B cell (primary cell): ENCODE measurements around the gene RLBP1. TPM values are rescaled to one million over a fixed set of nuclear protein-coding genes. Genes with fewer than 3 reads are reported as not detected.

Experiments
- ATAC-seq: fragments of 200-7000 bp; cut with Tn5 transposase; one replicate; pipeline ENCODE4 v1.10.0; 2021; ENCODE audit warnings: low read depth, mild to moderate bottlenecking, moderate number of reproducible peaks, moderate library complexity
- CTCF ChIA-PET: fragments of 350-600 bp; sonication (Branson Sonifier 250); formaldehyde crosslinking; loops from one replicate; lab custom pipeline; 2021; ENCODE audit warnings: antibody characterized with exemption, inconsistent platforms; lab: Charles Lee
- POLR2A ChIA-PET: fragments of 350-600 bp; sonication (Branson Sonifier 250); formaldehyde crosslinking; loops from one replicate; lab custom pipeline; 2021; ENCODE audit warnings: antibody characterized with exemption; lab: Charles Lee
- DNase-seq: peaks from one replicate; pipeline ENCODE4 v3.0.0; 2013
- H2AFZ ChIP-seq: 2 replicates; pipeline ENCODE4 v1.6.1; 2012; ENCODE audit warnings: mild to moderate bottlenecking, low read depth, low read length; ENCODE audit not compliant: insufficient read depth, poor library complexity, severe bottlenecking
- H3K27ac ChIP-seq, 2 donors: 1 replicate in 1 of 2; 2 replicates in 1 of 2; pipeline ENCODE4 v1.5.1; 2012 to 2013; ENCODE audit warnings: low read length in 2 of 2, mild to moderate bottlenecking in 2 of 2, moderate library complexity in 1 of 2
- H3K27me3 ChIP-seq, 4 experiments: fragments of 200-600 bp in 1 of 4; sonication (generic) in 1 of 4; replicated peaks in 1 of 4; 1 replicate in 2 of 4; 2 replicates in 2 of 4; pipeline versions ENCODE4 v1.6.1 to v1.7.0; 2013 to 2016; ENCODE audit warnings: low read length in 3 of 4, mild to moderate bottlenecking in 2 of 4, mixed read lengths in 1 of 4, moderate library complexity in 1 of 4; ENCODE audit not compliant: insufficient read depth in 4 of 4, control insufficient read depth in 3 of 4; ENCODE audit errors: control extremely low read depth in 1 of 4
- H3K36me3 ChIP-seq, 2 experiments: replicated peaks in 1 of 2; 1 replicate in 1 of 2; 2 replicates in 1 of 2; pipeline versions ENCODE4 v1.6.1 to v1.7.1; 2013; ENCODE audit warnings: low read length in 1 of 2; ENCODE audit not compliant: insufficient read depth in 2 of 2, control insufficient read depth in 1 of 2; ENCODE audit errors: control extremely low read depth in 1 of 2, extremely low read depth in 1 of 2
- H3K4me1 ChIP-seq, 2 donors: fragments of 200-600 bp in 1 of 2; sonication (generic) in 1 of 2; 1 replicate in 1 of 2; 2 replicates in 1 of 2; pipeline versions ENCODE4 v1.5.1 to v1.6.1; 2013 to 2017; ENCODE audit warnings: low read length in 2 of 2; ENCODE audit not compliant: control insufficient read depth in 2 of 2, insufficient read depth in 2 of 2
- H3K4me2 ChIP-seq: replicated peaks from 2 replicates; pipeline ENCODE3; 2012; ENCODE audit warnings: mild to moderate bottlenecking, low read depth, low read length; ENCODE audit not compliant: poor library complexity, severe bottlenecking
- H3K4me3 ChIP-seq, 5 experiments: fragments of 200-600 bp in 1 of 5; sonication (generic) in 1 of 5; 1 replicate in 3 of 5; 2 replicates in 2 of 5; pipeline versions ENCODE4 v1.5.1 to v1.7.0; 2011 to 2016; ENCODE audit warnings: low read length in 4 of 5, mild to moderate bottlenecking in 4 of 5, low read depth in 2 of 5, control low read depth in 1 of 5, moderate library complexity in 1 of 5; ENCODE audit not compliant: insufficient read depth in 1 of 5; ENCODE audit errors: control extremely low read depth in 1 of 5, extremely low read depth in 1 of 5
- H3K79me2 ChIP-seq: fragments of 200-600 bp; sonication (generic); one replicate; pipeline ENCODE4 v1.6.0; 2016; ENCODE audit warnings: low read length; ENCODE audit not compliant: control insufficient read depth, insufficient read depth
- H3K9ac ChIP-seq: fragments of 200-600 bp; sonication (generic); 2 replicates; pipeline ENCODE4 v1.6.1; 2017; ENCODE audit warnings: mild to moderate bottlenecking, low read length, moderate library complexity
- H3K9me3 ChIP-seq, 3 donors: one replicate each; pipeline versions ENCODE4 v1.6.1 to v1.7.1; 2013; ENCODE audit warnings: low read length in 2 of 3; ENCODE audit not compliant: control insufficient read depth in 2 of 3, insufficient read depth in 1 of 3; ENCODE audit errors: control extremely low read depth in 1 of 3
- H4K20me1 ChIP-seq: 2 replicates; pipeline ENCODE4 v1.6.0; 2012; ENCODE audit warnings: mild to moderate bottlenecking, low read length; ENCODE audit not compliant: insufficient read depth, control insufficient read depth, poor library complexity, severe bottlenecking
- H3K27ac Mint-ChIP-seq: one replicate; pipeline ENCODE4 v1.8.0; 2021; ENCODE audit warnings: mixed read lengths
- H3K27me3 Mint-ChIP-seq: one replicate; pipeline ENCODE4 v1.8.0; 2021; ENCODE audit warnings: mixed read lengths
- H3K4me1 Mint-ChIP-seq: one replicate; pipeline ENCODE4 v1.8.0; 2021; ENCODE audit warnings: mixed read lengths
- H3K4me3 Mint-ChIP-seq: one replicate; pipeline ENCODE4 v1.8.0; 2021; ENCODE audit warnings: mixed read lengths
- H3K9me3 Mint-ChIP-seq: one replicate; pipeline ENCODE4 v1.8.0; 2022; ENCODE audit warnings: mixed read lengths; ENCODE audit not compliant: insufficient read depth
- CTCF ChIP-seq: fragments of 200-600 bp; IDR thresholded peaks from one replicate; pipeline ENCODE4 v1.8.0; 2022; ENCODE audit warnings: antibody characterized with exemption, mild to moderate bottlenecking
- EZH2 ChIP-seq: IDR thresholded peaks from 2 replicates; pipeline ENCODE4 v1.6.1; 2012; ENCODE audit warnings: borderline replicate concordance, low read depth, mild to moderate bottlenecking, moderate library complexity, low read length; ENCODE audit not compliant: insufficient read depth, poor library complexity, severe bottlenecking
- WGBS: methylation state at CpG from one replicate; pipeline ENCODE4 v1.1.5; 2013; ENCODE audit warnings: missing lambda C conversion rate; ENCODE audit not compliant: insufficient coverage; 5-methylcytosine and 5-hydroxymethylcytosine counted together
- intact Hi-C: fragments of 100-400 bp; cut with micrococcal nuclease; formaldehyde crosslinking; loops from one replicate; pipeline ENCODE4 v1.10.0; 2022
- polyA plus RNA-seq: library from polyadenylated mRNA; depleted of rRNA; stranded (reverse); fragments of >200 nt; gene quantifications from 2 replicates; pipeline ENCODE4 v1.2.3, GENCODE V29; 2012
- total RNA-seq, 2 donors: library from RNA; stranded (reverse); fragments of 120-200 nt in 1 of 2; gene quantifications; 1 replicate in 1 of 2; 2 replicates in 1 of 2; pipeline versions ENCODE4 v1.2.3 to v1.2.4, GENCODE V29; 2013 to 2022

RLBP1 gene
- total and polyA plus RNA-seq, 2 donors (not counting 1 experiment from before 2014, with no cell fraction given) = not detected

- H3K4me1 ChIP-seq = no peaks in the 10 kb centered on the region
- no peak overlapping the region for H3K4me3 ChIP-seq
- no peaks in the 10 kb centered on the region for H3K9me3 ChIP-seq
- no peak overlapping the region for H2AFZ ChIP-seq
- no peak overlapping the region for H3K27ac ChIP-seq
- no peaks in the 10 kb centered on the region for H4K20me1 ChIP-seq
- TF ChIP-seq EZH2 = no peak
- no peak for TF ChIP-seq CTCF
- H3K79me2 ChIP-seq = no peaks in the 10 kb centered on the region
- Mint-ChIP-seq H3K27me3 (no peaks in the 10 kb centered on the region), H3K9me3 (no peaks in the 10 kb centered on the region), H3K4me1 (no peaks in the 10 kb centered on the region), H3K27ac (no peak overlapping the region), H3K4me3 (no peak overlapping the region)
- ATAC-seq (no peak), DNase-seq (no peak)
- H3K4me2 ChIP-seq = no peak overlapping the region
- ChIA-PET CTCF (interaction anchor here (0.6 to 6.1 kb wide), 18 partner anchors 11 to 554 kb away, joined by 3 to 73 read pairs (median 4); partner anchors contain the start of gene ABHD2), POLR2A (no interaction called here)
- 98% methylated on average over 9 of the region's 11 CpGs for WGBS
- intact Hi-C loops = loop anchor here (10.0 kb wide), 1 partner anchor 554 kb away; the partner anchor contains the start of gene AEN
- H3K36me3 ChIP-seq = peaks cover 5 to 29% of the 10 kb centered on the region in 2 experiments
- no peak overlapping the region for H3K9ac ChIP-seq
- H3K27me3 ChIP-seq = no peaks in the 10 kb centered on the region
Measured at GRCh38 chr15:89178307-89178977, 42.9 kb downstream of the RLBP1 start.

DNA sequence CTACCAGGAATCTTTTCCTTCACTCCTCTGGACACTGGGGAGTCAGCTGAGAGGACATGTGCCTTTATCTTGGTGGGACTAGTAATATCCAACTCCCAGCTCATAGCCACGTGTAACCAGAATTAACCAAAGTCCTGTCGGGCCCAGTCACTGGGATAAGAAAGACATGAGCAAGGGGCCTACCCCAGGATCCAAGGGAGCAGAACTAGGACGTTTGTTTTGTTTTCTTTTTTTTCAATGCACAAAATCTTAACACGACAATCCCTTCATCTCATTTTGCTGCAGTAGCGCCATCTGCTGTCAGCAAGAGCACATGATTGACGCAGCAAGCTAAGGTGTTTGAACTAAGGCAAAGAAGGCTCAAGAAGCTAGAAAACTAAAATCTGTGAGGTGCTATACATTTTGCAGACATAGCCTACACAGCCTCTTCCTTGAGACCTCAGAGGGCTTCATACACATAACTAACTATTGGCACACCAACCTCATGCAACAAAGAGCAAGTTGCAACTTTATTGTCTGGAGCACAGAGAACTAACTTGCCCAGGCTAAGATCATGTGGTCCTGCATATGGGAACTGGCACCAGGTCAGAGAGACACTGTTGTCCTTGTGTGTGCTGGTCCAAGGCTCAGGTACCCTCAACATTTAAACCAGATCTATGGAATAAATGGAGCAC lies 43.6 kb downstream of the RLBP1 start:
- Histone ChIP-seq H3K27ac (no peak overlapping the region), H3K4me2 (no peak overlapping the region), H3K4me1 (no peaks in the 10 kb centered on the region), H4K20me1 (no peaks in the 10 kb centered on the region), H3K36me3 (peaks cover 5 to 29% of the 10 kb centered on the region in 2 experiments), H3K9ac (no peak overlapping the region), H3K4me3 (no peak overlapping the region), H2AFZ (no peak overlapping the region), H3K27me3 (no peaks in the 10 kb centered on the region), H3K79me2 (no peaks in the 10 kb centered on the region), H3K9me3 (no peaks in the 10 kb centered on the region)
- intact Hi-C loops = loop anchor here (1.0 to 10.0 kb wide), 3 partner anchors 120 to 553 kb away; partner anchors contain the start of genes AEN and HAPLN3
- TF ChIP-seq CTCF (peak; percentile 78), EZH2 (no peak)
- Mint-ChIP-seq H3K27me3 (no peaks in the 10 kb centered on the region), H3K4me1 (no peaks in the 10 kb centered on the region), H3K27ac (no peak overlapping the region), H3K9me3 (no peaks in the 10 kb centered on the region), H3K4me3 (no peak overlapping the region)
- POLR2A ChIA-PET = no interaction called here
- 52% methylated on average over 3 of the region's 6 CpGs for WGBS
- ATAC-seq = no peak
- DNase-seq = peak; percentile 64
- CTCF ChIA-PET = interaction anchor here (0.6 to 6.1 kb wide), 17 partner anchors 11 to 553 kb away, joined by 3 to 73 read pairs (median 4); partner anchors contain the start of gene ABHD2
